Osteoblast (primary cell): Measurements from ENCODE around the gene THOC1. TPM values are rescaled to one million over a fixed set of nuclear protein-coding genes. Genes with fewer than 3 reads are reported as not detected.

Experiments
- DNase-seq: peaks from one replicate; pipeline ENCODE4 v3.0.0; 2011; ENCODE audit warnings: low spot score, mixed read lengths; ENCODE audit not compliant: insufficient read length; ENCODE audit errors: missing footprints
- H2AFZ ChIP-seq: 2 replicates; pipeline ENCODE4 v1.6.0; 2011; ENCODE audit warnings: mild to moderate bottlenecking, low read length
- H3K27ac ChIP-seq: 2 replicates; pipeline ENCODE4 v1.5.1; 2011; ENCODE audit warnings: mild to moderate bottlenecking, low read depth, low read length, moderate library complexity
- H3K27me3 ChIP-seq: 2 replicates; pipeline ENCODE4 v1.6.0; 2012; ENCODE audit warnings: mild to moderate bottlenecking, control low read depth, inconsistent platforms, low read length, moderate library complexity; ENCODE audit not compliant: insufficient read depth
- H3K36me3 ChIP-seq: 2 replicates; pipeline ENCODE4 v1.5.1; 2011; ENCODE audit warnings: mild to moderate bottlenecking, low read length, control low read depth, moderate library complexity; ENCODE audit not compliant: insufficient read depth
- H3K4me1 ChIP-seq: 2 replicates; pipeline ENCODE4 v1.5.1; 2011; ENCODE audit warnings: mild to moderate bottlenecking, low read length, control low read depth, moderate library complexity; ENCODE audit not compliant: insufficient read depth
- H3K4me2 ChIP-seq: 2 replicates; pipeline ENCODE4 v1.6.0; 2011; ENCODE audit warnings: mild to moderate bottlenecking, low read length; ENCODE audit not compliant: insufficient read depth
- H3K4me3 ChIP-seq: fragments of 200-600 bp; sonication (generic); 3 replicates; pipeline ENCODE4 v1.5.1; 2012; ENCODE audit warnings: mild to moderate bottlenecking, low read length, inconsistent platforms; ENCODE audit not compliant: insufficient read depth
- H3K79me2 ChIP-seq: 2 replicates; pipeline ENCODE4 v1.6.0; 2012; ENCODE audit warnings: mild to moderate bottlenecking, low read length, control low read depth, inconsistent platforms; ENCODE audit not compliant: insufficient read depth
- H3K9me3 ChIP-seq: 2 replicates; pipeline ENCODE4 v1.5.1; 2011; ENCODE audit warnings: low read depth, low read length, control low read depth
- H4K20me1 ChIP-seq: 2 replicates; pipeline ENCODE4 v1.6.0; 2012; ENCODE audit warnings: mild to moderate bottlenecking, low read length, control low read depth; ENCODE audit not compliant: insufficient read depth
- CTCF ChIP-seq: IDR thresholded peaks from 2 replicates; pipeline ENCODE4 v1.5.1; 2011; ENCODE audit warnings: mild to moderate bottlenecking, low read depth, low read length, moderate library complexity; ENCODE audit errors: extremely low read depth
- total RNA-seq: library from RNA; depleted of rRNA; stranded (reverse); fragments of >200 nt; gene quantifications from 2 replicates; pipeline ENCODE4 v1.2.3, GENCODE V29; 2012

THOC1 gene
- total RNA-seq, 1 donor = 43.1 TPM

- Histone ChIP-seq H3K4me3 (no peak overlapping the region), H3K79me2 (no peaks in the 10 kb centered on the region), H3K4me1 (no peaks in the 10 kb centered on the region), H3K36me3 (no peaks in the 10 kb centered on the region), H3K27ac (no peak overlapping the region), H2AFZ (no peak overlapping the region), H4K20me1 (no peaks in the 10 kb centered on the region), H3K4me2 (no peak overlapping the region), H3K9me3 (no peaks in the 10 kb centered on the region), H3K27me3 (no peaks in the 10 kb centered on the region)
- TF ChIP-seq CTCF = no peak
- DNase-seq = peak; percentile 10
These were observed 6.5 kb upstream of the THOC1 start for GRCh38 chr18:274313-274712.

- Histone ChIP-seq H3K27me3 (no peaks in the 10 kb centered on the region), H3K4me2 (no peak overlapping the region), H3K36me3 (no peaks in the 10 kb centered on the region), H3K4me3 (no peak overlapping the region), H3K9me3 (no peaks in the 10 kb centered on the region), H3K27ac (no peak overlapping the region), H3K79me2 (no peaks in the 10 kb centered on the region), H3K4me1 (peaks cover 5% of the 10 kb centered on the region), H4K20me1 (no peaks in the 10 kb centered on the region), H2AFZ (no peak overlapping the region)
- DNase-seq = no peak
- no peak for TF ChIP-seq CTCF
These were observed 5.7 kb upstream of the THOC1 start for GRCh38 chr18:273525-273924.

- Histone ChIP-seq H3K36me3 (no peaks in the 10 kb centered on the region), H3K27ac (no peak overlapping the region), H4K20me1 (no peaks in the 10 kb centered on the region), H3K4me2 (no peak overlapping the region), H3K27me3 (no peaks in the 10 kb centered on the region), H3K4me3 (no peak overlapping the region), H3K4me1 (peaks cover 5% of the 10 kb centered on the region), H3K9me3 (no peaks in the 10 kb centered on the region), H3K79me2 (peaks cover 2% of the 10 kb centered on the region), H2AFZ (no peak overlapping the region)
- DNase-seq = no peak
- TF ChIP-seq CTCF = no peak
These were observed 4.8 kb upstream of the THOC1 start for GRCh38 chr18:272650-273049.

GRCh38 chr18:269480-270095, 1.7 kb upstream of the THOC1 start:
- H4K20me1 ChIP-seq = no peaks in the 10 kb centered on the region
- DNase-seq = no peak
- H3K4me3 ChIP-seq = no peak overlapping the region
- peaks cover 3% of the 10 kb centered on the region for H3K36me3 ChIP-seq
- H3K9me3 ChIP-seq = no peaks in the 10 kb centered on the region
- no peaks in the 10 kb centered on the region for H3K27me3 ChIP-seq
- H3K27ac ChIP-seq = no peak overlapping the region
- peaks cover 11% of the 10 kb centered on the region for H3K4me1 ChIP-seq
- TF ChIP-seq CTCF = no peak
- H3K79me2 ChIP-seq = peaks cover 25% of the 10 kb centered on the region
- no peak overlapping the region for H2AFZ ChIP-seq
- no peak overlapping the region for H3K4me2 ChIP-seq
